Right lobe of liver (tissue), 4 donors: ENCODE measurements around the gene MAML3.

ENCODE experiments used
- CTCF ChIP-seq, 4 donors: fragments of 200-600 bp in 3 of 4; fragments of 450-650 bp in 1 of 4; IDR thresholded peaks; one replicate each; pipeline versions ENCODE4 v1.5.1 to v1.8.0; 2016 to 2022; ENCODE audit warnings: antibody characterized with exemption in 4 of 4, mild to moderate bottlenecking in 2 of 4
- POLR2A ChIP-seq: fragments of 450-650 bp; IDR thresholded peaks from one replicate; pipeline ENCODE4 v1.6.1; 2017; ENCODE audit warnings: antibody characterized with exemption, mild to moderate bottlenecking
- donor health status: DM: no; HTN: no; CAD: no.
- donor health status: DM: no; HTN: no; CAD: no.
- donor health status: DM: no; HTN: yes; CAD: no.

DNA sequence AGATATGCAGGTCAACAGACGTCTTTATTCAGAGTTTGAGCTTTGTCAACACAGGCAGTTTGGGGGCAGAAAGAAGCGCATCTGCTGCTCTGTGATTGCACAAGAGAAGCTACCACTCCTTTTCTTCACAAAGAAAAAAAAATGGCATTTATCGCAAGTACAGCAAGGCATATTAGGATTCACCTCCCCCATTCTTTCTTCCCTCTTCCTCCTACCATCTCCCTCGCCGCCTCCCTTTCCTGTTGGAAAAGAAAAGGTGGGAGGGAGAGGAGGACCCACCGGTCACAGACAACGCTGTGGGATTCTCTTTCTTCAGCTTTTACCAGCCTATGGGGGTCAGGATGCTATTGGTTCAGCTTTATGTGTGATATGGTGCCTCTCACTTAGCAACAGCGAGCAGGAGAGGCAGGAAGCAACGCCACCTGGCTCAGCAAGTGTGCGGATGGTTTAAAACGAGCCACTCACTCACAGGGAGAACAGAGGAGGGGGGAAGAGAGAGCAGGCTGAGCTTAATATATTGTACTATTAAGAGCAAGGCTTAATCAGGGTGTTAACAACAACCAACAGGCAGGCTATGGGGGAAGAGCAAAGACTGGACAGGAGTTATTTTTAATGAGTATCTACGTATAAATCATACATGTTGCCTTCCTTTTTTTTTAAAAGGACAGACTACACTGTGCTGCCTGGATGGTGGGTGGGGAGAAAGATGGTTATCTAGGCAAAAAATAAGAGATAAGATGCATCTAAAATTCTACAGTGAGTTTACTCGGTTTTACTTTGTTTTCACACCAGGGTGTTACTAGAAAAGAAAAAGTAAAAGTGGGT is 104.7 kb downstream of the MAML3 start:
- TF ChIP-seq CTCF (IDR thresholded peaks at IDR 0.05) (peak in 2 of 4 donors; percentile 15 to 25), POLR2A (no peak)
